Measurements from ENCODE around the gene RFLNA.

RFLNA gene

DNA sequence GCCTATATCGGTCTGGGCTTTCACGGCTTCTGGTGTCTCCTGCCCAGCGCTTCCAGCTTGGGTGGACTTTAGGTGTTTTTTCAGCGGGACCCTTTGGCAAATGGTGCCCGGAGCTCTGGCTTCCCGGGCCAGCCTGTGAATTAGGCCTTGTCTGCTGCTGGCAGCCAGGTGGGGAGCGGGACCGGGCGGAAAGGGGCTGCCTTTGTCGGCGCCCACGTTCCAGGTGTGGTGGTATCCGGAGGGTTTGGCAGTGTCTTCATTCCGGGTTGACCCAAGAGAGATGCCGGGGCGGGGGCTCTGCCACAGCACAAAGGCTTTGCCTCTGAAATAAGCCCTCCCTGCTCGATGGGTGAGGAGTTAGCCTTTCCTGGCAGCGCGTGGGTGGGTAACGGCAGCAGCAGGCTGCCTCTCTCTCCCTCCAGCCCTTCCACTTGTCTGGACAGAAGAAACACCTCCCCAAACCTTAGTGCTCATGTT, 9.5 kb downstream of the RFLNA start:
- DNase-seq, result no peak

GRCh38 chr12:124305136-124305535, 10.2 kb downstream of the RFLNA start:
- DNase-seq, result no peak

GRCh38 chr12:124305776-124306685, 11.1 kb downstream of the RFLNA start:
- DNase-seq, result no peak

DNA sequence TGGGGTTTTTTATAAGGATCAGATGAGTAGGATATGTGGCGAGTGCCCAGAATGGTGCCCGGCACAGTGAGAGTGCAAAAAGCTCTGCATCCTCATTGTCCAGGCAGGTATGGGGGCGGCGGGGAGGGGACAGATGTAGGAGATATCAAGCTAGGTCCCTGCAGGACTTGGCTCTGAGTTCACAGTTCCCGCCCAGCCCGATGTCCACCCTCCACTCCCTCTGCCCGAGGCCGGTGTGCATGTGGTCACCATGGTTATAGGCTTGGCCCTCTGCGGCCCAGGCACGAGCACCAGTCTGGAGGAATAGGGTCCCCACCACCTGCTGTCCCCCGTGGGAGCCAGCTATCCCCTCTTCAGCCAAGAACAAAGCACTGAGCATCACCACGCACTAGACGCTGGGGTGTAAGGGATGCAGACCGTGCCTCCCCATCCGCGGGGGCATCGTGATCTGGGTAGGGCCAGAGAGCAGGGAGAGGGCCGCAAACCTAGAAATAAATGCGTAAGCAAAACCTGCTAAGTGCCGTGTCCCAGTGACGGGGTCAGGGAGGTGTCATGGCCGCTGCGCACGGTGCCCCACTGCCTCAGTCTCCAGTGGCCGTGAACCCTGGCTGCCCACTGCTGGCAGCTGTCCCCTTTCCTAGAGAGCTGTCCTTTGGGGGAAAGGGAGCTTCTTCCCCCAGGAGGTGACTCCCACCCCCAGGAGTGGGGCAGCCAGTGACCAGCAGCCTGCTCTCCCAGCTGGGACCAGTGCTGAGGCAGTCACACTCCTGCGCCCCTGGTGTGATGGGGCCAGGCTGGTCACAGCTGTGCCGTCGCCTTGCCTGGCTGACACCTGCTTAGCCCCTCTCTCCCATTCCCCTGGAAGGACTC, 12.0 kb downstream of the RFLNA start:
- DNase-seq, result no peak

DNA sequence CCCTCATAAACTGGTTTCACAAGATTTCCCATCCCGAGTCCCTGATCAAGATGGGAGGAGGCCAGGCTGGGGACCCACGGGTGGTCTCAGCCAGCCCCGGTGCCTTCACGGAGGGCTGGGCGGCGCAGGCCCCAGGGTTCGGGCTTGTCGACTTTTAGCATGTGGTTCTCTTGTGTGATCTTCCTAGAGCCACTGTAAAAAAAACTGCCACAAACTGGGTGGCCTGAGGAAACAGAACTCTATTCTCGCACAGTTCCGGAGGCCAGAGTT, 12.6 kb downstream of the RFLNA start:
- no peak for DNase-seq

- no peak for DNase-seq
These were observed 13.8 kb downstream of the RFLNA start for GRCh38 chr12:124308741-124309140.

GRCh38 chr12:124309231-124309630, 14.3 kb downstream of the RFLNA start:
- DNase-seq, result no peak

DNA sequence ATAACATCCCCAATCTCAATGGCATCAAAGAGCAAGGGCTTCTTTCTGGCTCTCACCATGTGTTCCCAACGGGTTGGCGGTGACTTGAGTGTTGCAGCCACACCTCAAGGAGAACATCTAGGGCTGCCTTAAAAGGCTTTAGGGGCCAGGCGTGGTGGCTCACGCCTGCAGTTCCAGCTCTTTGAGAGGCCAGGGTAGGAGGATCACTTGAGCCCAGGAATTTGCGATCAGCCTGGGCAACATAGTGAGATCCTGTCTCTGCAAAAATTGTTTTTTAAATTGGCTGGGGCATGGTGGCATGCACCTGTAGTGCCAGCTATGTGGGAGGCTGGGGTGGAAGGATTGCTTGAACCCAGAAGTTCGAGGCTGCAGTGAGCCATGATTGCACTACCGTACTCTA, 14.9 kb downstream of the RFLNA start:
- no peak for DNase-seq

DNA sequence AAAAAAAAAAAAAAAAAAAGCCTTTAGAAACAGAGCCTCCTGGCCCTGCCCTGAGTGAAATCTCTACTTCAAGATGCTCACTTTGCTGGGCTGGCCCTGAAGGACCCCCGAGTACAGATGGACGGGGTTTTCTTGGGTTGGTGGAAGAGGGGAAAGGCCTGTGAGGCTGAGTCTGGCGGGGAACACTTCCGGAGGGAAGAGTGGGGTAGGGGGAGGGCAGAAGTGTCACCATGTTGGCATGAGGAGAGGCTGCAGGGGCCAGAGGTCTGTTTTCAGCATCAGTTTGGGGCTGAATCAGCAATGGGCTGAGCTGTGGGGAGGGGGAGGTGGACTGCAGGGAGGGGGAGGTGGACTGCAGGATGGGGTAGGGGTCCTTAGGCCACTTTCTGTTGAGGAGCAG, 15.3 kb downstream of the RFLNA start:
- DNase-seq, result no peak

DNA sequence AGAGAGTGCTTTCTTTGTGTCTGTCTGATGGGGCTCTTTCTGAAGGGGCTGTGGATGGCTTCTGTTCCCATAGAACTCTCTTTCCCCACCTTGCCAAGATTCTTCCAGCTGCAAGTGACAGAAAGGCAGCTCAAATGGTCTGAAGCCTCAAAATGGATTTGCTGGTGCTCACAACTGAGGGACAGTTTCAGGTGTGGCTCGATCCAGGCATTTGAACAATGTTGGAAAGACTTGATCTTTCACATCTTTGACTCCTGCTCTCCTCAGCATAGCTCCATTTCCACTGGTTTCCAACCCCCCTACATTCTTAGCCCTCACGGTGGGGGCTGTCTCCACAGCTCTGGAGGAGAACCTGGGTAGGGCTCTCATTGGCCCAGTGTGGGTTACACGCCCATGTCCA, 15.9 kb downstream of the RFLNA start:
- DNase-seq, result no peak

- DNase-seq, result no peak
These were observed 16.6 kb downstream of the RFLNA start for GRCh38 chr12:124311292-124312109.

GRCh38 chr12:124312601-124313000, 17.7 kb downstream of the RFLNA start:
- DNase-seq, result no peak

GRCh38 chr12:124314207-124314606, 19.3 kb downstream of the RFLNA start:
- no peak for DNase-seq

DNA sequence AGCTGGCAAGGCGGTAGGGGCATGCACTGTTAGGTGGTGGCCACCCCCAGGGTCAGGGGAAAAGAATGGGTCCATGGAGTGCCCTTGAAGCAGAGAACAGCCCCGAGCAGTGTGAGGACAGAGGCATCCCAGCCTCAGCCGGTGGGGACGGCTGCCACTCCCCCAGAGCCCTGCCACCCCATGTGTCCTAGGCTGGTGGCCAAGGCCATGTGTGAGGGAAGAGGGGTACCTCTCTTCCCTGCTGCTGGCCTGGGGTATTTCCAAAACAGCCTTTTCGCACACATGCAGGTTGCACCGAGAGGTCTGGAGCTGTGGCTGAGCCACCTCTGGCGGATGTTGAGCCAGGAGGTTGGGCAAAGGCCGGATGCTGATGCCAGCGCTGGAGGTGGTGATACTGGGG, 19.9 kb downstream of the RFLNA start:
- DNase-seq, result no peak

- no peak for DNase-seq
These were observed 20.6 kb downstream of the RFLNA start for GRCh38 chr12:124315372-124316044.

DNA sequence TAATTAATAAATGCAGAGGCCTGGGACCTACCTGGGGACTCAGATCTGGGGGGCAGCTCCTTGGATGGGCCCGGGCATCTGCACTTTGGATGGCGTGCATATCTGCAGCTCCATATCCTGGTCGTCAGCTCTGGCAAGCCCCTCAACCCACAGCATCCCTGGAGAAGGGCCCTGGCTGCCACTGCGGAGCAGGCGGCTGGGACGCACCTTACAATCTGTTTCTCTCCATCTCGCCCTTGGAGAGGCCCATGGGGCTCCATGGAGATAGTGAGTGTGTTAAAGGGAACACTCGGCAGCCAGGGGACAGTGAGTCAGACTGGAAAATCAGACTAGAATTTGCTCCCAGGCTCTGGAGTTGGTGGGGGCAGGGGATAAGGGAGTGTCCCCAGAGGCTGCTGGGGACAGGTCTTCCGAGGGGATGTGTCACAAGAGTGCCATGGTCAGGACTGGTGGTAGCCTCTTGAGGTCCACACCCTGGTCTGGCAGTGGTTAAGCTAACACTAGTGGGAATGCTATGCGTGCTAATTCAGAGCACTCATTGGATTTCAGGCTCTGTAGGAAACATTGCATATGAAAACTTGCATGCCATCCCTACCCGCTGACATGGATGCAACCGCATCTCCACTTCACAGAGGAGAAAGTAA, 21.5 kb downstream of the RFLNA start:
- no peak for DNase-seq

GRCh38 chr12:124317400-124317799, 22.5 kb downstream of the RFLNA start:
- no peak for DNase-seq

DNA sequence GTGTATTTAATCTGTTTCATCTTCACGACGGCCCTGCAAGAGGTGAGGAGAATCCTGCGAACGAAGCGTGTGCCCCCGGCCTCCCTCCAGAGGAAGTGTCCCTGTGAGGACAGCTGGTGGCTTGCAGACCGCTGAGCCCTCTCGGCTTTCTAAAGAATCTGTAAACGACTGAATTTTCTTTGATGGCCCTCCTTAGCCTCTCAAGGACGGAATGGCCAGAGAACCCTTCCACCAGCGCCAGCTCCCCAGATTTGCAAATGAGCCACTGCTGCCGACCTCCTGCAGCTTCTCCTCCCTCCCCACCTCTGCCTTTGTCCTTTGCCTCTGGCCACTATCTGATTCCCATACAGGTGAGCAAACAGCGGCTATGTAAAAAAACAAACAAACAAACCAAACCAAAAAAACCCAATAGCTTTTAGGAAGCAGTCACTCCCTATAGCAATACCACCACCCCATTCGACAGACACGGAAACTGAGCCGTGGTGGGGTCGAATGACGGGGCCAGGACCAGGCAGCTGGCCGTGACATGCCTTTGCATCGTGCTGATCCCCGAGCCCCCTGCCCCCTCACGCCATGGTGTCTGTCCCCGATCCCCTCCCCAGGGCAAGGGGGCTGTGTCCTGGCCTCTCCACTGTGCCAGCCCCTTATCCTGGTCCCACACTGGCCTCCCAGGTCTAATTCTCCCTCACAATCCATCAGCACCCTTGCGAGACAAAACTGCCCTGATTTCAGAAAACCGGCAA, 23.6 kb downstream of the RFLNA start:
- DNase-seq, result no peak

GRCh38 chr12:124319368-124320050, 24.6 kb downstream of the RFLNA start:
- no peak for DNase-seq

- DNase-seq, result peak; percentile 6
These were observed 26.2 kb downstream of the RFLNA start for GRCh38 chr12:124321040-124321481.

All from NCI-H1105 (cell line).